Stimulated activated CD8-positive, alpha-beta memory T cell treated with anti-CD3 and anti-CD28 coated beads, Interleukin-15, amount 100 ng/mL, for 1 hour (primary cell): ENCODE results near the gene TMEM11.

Experiments
- DNase-seq: peaks from one replicate; pipeline ENCODE4 v3.0.0-alpha.2; 2020; ENCODE audit warnings: low read depth

The TMEM11 gene

GRCh38 chr17:21184570-21184969 is 29.4 kb downstream of the TMEM11 start:
- DNase-seq, result no peak

- no peak for DNase-seq
These were observed 30.5 kb downstream of the TMEM11 start for GRCh38 chr17:21183468-21183867.

GRCh38 chr17:21177854-21178600 is 35.9 kb downstream of the TMEM11 start:
- DNase-seq, result no peak

- DNase-seq, result no peak
These were observed 36.6 kb downstream of the TMEM11 start for GRCh38 chr17:21177401-21177800.

- DNase-seq, result no peak
These were observed 37.1 kb downstream of the TMEM11 start for GRCh38 chr17:21176773-21177395.

- DNase-seq, result no peak
These were observed 39.2 kb downstream of the TMEM11 start for GRCh38 chr17:21174713-21175112.

- DNase-seq, result no peak
These were observed 39.8 kb downstream of the TMEM11 start for GRCh38 chr17:21174186-21174585.

- no peak for DNase-seq
These were observed 40.4 kb downstream of the TMEM11 start for GRCh38 chr17:21173543-21173942.

- no peak for DNase-seq
These were observed 41.1 kb downstream of the TMEM11 start for GRCh38 chr17:21172846-21173245.

- DNase-seq, result no peak
These were observed 41.9 kb downstream of the TMEM11 start for GRCh38 chr17:21171970-21172510.

- DNase-seq, result no peak
These were observed 42.5 kb downstream of the TMEM11 start for GRCh38 chr17:21171309-21171922.

- no peak for DNase-seq
These were observed 43.2 kb downstream of the TMEM11 start for GRCh38 chr17:21170809-21171208.

GRCh38 chr17:21169496-21169895 is 44.5 kb downstream of the TMEM11 start:
- no peak for DNase-seq

GRCh38 chr17:21168555-21168865 is 45.5 kb downstream of the TMEM11 start:
- DNase-seq, result no peak

- DNase-seq, result no peak
These were observed 46.7 kb downstream of the TMEM11 start for GRCh38 chr17:21167303-21167702.

GRCh38 chr17:21166595-21167210 is 47.3 kb downstream of the TMEM11 start:
- no peak for DNase-seq

- no peak for DNase-seq
These were observed 47.9 kb downstream of the TMEM11 start for GRCh38 chr17:21165922-21166594.

GRCh38 chr17:21164620-21165019 is 49.3 kb downstream of the TMEM11 start:
- DNase-seq, result no peak

GRCh38 chr17:21164216-21164615 is 49.7 kb downstream of the TMEM11 start:
- no peak for DNase-seq

- no peak for DNase-seq
These were observed 50.9 kb downstream of the TMEM11 start for GRCh38 chr17:21163101-21163500.

GRCh38 chr17:21162394-21162775 is 51.6 kb downstream of the TMEM11 start:
- no peak for DNase-seq
